GM13976 (cell line): ENCODE data around the gene CCDC141.

ENCODE experiments used
- DNase-seq: peaks from one replicate; pipeline ENCODE4 v3.0.0; 2012; ENCODE audit warnings: low spot score
- in situ Hi-C: fragments of 300-500 bp; cut with MboI; formaldehyde crosslinking; loops from one replicate; pipeline ENCODE4 v1.12.0; 2022; ENCODE audit warnings: low sequenced_read_pairs, mixed read lengths, inconsistent platforms; ENCODE audit not compliant: unreplicated experiment
- TF ChIP-seq, protein P1 (sequence below): IDR thresholded peaks from 2 replicates; pipeline ENCODE4 v1.5.1; 2012; ENCODE audit warnings: borderline replicate concordance, mild to moderate bottlenecking; ENCODE audit not compliant: insufficient read depth; ENCODE audit errors: extremely low read depth, missing control alignments, control extremely low read depth

CCDC141 gene

DNA sequence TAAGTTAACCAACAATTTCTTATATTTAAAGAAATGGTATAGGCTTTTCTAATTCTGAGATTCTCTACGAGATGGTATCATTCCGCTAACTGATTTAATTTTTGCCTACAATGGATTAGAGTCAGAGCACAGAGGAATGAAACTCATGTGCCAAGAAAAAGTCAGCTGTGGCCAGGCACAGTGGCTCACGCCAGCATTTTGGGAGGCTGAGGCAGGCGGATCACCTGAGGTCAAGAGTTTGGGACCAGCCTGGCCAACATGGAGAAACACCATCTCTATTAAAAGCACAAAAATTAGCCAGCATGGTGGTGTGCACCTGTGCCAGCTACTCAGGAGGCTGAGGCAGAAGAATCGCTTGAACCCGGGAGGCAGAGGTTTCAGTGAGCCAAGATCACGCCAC lies 225.8 kb downstream of the CCDC141 start:
- TF ChIP-seq, protein P1, sequence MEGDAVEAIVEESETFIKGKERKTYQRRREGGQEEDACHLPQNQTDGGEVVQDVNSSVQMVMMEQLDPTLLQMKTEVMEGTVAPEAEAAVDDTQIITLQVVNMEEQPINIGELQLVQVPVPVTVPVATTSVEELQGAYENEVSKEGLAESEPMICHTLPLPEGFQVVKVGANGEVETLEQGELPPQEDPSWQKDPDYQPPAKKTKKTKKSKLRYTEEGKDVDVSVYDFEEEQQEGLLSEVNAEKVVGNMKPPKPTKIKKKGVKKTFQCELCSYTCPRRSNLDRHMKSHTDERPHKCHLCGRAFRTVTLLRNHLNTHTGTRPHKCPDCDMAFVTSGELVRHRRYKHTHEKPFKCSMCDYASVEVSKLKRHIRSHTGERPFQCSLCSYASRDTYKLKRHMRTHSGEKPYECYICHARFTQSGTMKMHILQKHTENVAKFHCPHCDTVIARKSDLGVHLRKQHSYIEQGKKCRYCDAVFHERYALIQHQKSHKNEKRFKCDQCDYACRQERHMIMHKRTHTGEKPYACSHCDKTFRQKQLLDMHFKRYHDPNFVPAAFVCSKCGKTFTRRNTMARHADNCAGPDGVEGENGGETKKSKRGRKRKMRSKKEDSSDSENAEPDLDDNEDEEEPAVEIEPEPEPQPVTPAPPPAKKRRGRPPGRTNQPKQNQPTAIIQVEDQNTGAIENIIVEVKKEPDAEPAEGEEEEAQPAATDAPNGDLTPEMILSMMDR, result no peak
- DNase-seq, result no peak
- in situ Hi-C loops, result no loop called here

DNA sequence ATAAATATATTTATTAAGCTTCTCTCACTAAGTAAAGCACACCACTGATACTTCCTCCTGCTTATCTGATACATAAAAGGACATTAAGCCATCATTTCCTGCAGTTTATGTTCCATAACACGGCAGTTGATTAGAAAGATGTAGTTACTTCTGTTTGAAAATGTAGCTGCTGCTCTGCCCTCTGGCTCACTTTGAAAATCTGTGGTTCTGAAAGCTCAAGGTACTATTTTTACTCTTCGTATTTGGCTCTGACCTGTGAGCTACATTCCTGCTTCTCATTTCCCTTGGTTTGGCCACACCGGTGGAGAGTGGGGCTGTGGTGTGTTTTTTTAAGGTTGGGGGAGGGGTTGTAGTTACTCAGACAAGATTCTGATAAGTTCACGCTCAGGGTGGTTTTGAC lies 229.9 kb downstream of the CCDC141 start:
- in situ Hi-C loops, result no loop called here
- no peak for DNase-seq
- TF ChIP-seq, protein P1, result no peak

DNA sequence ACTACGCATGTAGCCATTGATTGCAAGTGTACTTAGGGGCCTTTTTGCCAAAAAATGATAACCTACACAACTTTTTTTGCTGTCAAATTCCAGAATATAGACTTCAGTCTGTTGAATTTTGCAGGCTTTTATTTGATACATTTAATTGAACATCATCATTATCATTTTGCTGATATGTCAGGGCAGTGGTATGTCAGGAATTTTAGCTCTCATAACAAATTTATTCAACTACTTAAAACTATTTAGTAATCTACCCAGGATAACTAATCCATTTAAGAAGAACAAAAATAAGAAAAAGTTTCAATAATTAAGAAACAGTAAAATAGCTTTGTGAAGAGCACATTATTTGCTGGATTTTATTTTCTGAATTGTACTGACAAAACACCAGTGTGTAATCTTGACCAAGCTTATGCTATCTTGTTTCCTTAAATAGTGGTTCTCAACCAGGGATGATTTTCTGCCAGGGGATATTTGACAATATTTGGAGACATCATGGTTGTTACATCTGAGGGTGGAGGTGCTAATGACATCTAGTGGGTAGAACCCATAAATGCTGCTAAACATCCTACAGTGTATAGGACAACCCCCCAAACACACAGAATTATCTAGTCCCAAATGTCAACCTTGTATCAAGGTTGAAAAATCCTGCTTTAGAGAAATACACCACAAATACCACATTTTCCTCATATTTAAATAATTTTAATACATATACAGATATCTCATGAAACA lies 230.6 kb downstream of the CCDC141 start:
- TF ChIP-seq, protein P1, result no peak
- in situ Hi-C loops, result no loop called here
- no peak for DNase-seq

DNA sequence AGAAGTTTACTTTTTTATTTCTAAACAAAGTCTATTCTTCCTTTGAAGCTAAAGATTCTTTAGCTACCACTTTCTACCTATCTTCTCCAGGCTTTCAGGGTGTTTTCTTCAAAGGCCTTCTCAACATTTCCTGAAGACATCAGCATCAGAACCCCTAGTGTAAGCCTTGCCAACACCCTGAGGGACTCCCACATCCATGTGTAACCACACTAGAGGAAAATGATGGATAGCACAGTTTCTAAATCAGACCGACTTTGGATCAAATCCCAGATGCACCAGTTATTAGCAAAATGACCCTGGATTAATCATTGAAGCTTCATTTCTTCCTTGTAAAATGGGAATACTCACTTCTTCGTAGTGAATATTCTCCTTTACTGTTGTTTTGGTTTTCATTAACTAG lies 238.0 kb downstream of the CCDC141 start:
- DNase-seq, result no peak
- in situ Hi-C loops, result no loop called here
- TF ChIP-seq, protein P1, result no peak

DNA sequence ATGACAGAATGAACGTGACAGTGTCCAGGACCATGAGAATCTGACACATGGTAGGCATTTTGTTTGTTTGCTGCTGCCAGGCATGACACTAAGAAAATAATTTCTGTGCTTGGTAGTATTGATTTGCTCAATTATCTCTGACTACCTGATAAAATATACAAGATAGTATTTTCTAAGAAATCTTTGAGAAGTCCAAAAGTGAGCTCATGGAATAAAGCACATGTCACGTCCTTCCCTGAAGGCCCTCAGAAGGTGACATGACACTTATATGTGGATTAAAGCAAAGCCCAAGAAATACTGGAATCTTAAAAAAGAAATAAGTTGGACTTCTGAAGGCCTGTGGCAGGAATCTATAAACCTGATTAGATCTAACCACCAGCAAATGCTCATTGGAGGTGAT lies 238.9 kb downstream of the CCDC141 start:
- TF ChIP-seq, protein P1, result no peak
- in situ Hi-C loops, result no loop called here

DNA sequence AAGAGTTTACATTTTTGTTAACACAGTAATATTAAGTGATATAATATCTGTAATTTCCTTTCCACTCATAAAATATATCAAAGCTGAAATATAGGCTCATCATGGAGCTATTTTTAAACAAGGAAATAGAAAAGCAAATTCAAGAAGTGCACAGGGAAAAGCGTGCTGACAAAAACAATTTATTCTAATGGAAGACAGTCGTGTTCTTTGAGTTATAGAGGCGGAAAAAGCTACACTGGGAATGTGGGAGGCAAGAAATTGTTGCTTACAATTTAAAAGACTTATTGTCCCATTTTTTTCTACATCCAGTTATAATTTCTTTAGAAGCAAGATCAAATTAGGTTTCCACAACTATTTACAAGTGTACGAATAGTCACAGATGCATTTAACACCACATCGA lies 239.5 kb downstream of the CCDC141 start:
- in situ Hi-C loops, result no loop called here
- DNase-seq, result no peak
- TF ChIP-seq, protein P1, result no peak

More for the DNA sequence above, 238.9 kb downstream of the CCDC141 start:
- no peak for DNase-seq
